Mucosa of descending colon (tissue), 3 donors: ENCODE results near the gene RMI2. TPM values are rescaled to one million over a fixed set of nuclear protein-coding genes. Genes with fewer than 3 reads are reported as not detected.
A peak's percentile ranks its signal among the peaks of the same experiment; 100 is the strongest.
"Not testable (repeated sequence)": the region's sequence is repeated elsewhere in the genome, so short reads cannot be mapped to it uniquely, and the experiment has no call there.

Source experiments
- ATAC-seq: fragments of 200-7000 bp; cut with Tn5 transposase; one replicate; pipeline ENCODE4 v1.9.1; 2020; ENCODE audit warnings: mild to moderate bottlenecking, moderate library complexity
- DNase-seq, 3 donors: peaks; one replicate each; pipeline ENCODE4 v3.0.0-alpha.2; 2020
- H3K36me3 ChIP-seq: fragments of 200-600 bp; one replicate; pipeline ENCODE4 v1.8.0; 2021; ENCODE audit warnings: low read depth, mild to moderate bottlenecking
- H3K4me1 ChIP-seq: fragments of 200-600 bp; one replicate; pipeline ENCODE4 v1.8.0; 2021; ENCODE audit warnings: low read depth, mild to moderate bottlenecking
- H3K4me3 ChIP-seq: fragments of 200-600 bp; one replicate; pipeline ENCODE4 v1.8.0; 2021; ENCODE audit warnings: mild to moderate bottlenecking
- H3K9me3 ChIP-seq: fragments of 200-600 bp; one replicate; pipeline ENCODE4 v1.8.0; 2021; ENCODE audit warnings: mild to moderate bottlenecking
- intact Hi-C, 2 donors: fragments of 100-400 bp; cut with DNase I in 1 of 2; cut with micrococcal nuclease in 1 of 2; formaldehyde crosslinking; loops; one replicate each; pipeline versions ENCODE4 v1.11.0 to v1.11.1; 2022; cut with DNase I, micrococcal nuclease
- total RNA-seq, 3 donors: library from RNA; stranded (reverse); fragmentation: NEBNext Ultra II Directional in 2 of 3; extraction: Animal tissue kit (Norgen Biotek cat#: 25700) in 2 of 3; gene quantifications; one replicate each; pipeline versions ENCODE4 v1.2.1 to v1.2.4, GENCODE V29; 2021 to 2023
- TF ChIP-seq, protein P1 (sequence below): fragments of 200-600 bp; IDR thresholded peaks from one replicate; pipeline ENCODE4 v1.8.0; 2022; ENCODE audit warnings: antibody characterized with exemption, mild to moderate bottlenecking
- donor health status: DM: no; HTN: no; CAD: no; lungs with moderate emphysema.
- donor health status: DM: no; HTN: no; CAD: no.
- donor health status: DM: no; HTN: yes; CAD: no.

RMI2 gene
- total RNA-seq, 3 donors from 2014 or later: 2.1 to 12.1 (median 7.0) TPM

DNA sequence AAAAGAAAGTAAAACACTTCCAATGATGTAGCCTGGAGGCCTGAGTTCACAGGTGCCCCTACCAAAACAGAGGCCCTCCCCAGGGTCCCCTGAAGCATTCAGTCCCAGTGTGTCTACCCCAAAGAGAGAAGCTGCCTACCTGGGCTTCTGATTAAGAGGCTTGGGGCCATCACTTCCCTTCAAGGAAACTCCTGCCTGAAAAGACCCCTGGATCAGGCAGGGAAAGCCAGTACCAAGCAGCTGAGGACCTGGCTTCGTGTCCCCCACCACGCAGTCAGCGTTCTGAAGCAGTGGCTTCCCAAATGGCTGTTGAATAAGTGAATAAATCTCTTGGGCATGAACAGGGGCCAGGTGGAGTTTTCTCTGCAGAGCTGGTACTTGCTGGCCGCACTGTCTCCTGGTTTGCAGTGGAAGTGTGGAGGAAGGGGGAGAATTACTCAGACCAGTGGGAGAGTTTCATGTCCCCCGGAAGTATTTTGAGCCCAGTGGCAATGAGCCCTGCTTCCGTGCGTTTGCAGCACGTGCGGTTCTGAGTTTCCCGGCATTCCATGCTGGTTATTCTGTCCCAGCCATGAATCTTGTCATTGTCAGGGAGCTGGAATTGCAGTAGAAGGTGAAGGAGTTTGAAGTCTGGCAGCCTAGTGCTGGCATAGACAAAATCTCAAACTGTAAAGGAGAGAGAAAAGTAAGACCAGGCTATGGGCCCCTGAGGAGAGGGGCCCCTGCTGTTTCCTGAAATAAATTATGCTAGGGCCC, 27.0 kb downstream of the RMI2 start:
- TF ChIP-seq, protein P1, sequence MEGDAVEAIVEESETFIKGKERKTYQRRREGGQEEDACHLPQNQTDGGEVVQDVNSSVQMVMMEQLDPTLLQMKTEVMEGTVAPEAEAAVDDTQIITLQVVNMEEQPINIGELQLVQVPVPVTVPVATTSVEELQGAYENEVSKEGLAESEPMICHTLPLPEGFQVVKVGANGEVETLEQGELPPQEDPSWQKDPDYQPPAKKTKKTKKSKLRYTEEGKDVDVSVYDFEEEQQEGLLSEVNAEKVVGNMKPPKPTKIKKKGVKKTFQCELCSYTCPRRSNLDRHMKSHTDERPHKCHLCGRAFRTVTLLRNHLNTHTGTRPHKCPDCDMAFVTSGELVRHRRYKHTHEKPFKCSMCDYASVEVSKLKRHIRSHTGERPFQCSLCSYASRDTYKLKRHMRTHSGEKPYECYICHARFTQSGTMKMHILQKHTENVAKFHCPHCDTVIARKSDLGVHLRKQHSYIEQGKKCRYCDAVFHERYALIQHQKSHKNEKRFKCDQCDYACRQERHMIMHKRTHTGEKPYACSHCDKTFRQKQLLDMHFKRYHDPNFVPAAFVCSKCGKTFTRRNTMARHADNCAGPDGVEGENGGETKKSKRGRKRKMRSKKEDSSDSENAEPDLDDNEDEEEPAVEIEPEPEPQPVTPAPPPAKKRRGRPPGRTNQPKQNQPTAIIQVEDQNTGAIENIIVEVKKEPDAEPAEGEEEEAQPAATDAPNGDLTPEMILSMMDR: no peak

DNA sequence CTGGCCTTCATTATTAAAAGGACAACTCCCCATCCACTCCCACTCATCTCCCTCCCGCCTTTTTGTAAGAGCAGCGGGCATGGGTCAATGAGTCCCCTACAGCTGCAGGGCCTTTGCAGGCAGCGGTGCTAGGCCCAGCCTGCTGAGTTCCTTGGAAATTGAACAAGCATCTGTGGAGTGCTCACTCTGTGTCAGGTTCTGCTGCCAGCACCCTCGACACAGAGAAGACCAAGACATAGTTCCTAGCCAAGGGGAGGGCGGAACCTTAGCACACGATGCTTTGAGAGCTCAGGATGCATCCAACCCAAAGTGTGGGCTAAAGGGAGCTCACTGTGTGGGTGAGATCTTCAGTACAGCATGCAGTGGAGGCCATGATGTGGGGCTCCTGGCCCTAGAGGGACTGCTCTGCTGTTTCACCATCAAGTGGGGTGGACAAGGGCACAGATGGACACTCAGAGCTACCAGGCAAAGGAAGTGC, 27.6 kb downstream of the RMI2 start:
- Histone ChIP-seq H3K9me3 (no peaks in the 10 kb centered on the region), H3K36me3 (no peaks in the 10 kb centered on the region), H3K4me3 (no peak overlapping the region), H3K4me1 (no peaks in the 10 kb centered on the region)
- ATAC-seq (no peak), DNase-seq (peak in 1 of 3 donors; percentile 18)
- intact Hi-C loops: no loop called here
- TF ChIP-seq, protein P1: no peak

More for the DNA sequence above, 27.0 kb downstream of the RMI2 start:
- intact Hi-C loops: no loop called here
- Histone ChIP-seq H3K4me3 (no peak overlapping the region), H3K9me3 (no peaks in the 10 kb centered on the region), H3K4me1 (no peaks in the 10 kb centered on the region), H3K36me3 (no peaks in the 10 kb centered on the region)
- DNase-seq (peak in 1 of 3 donors; percentile 12), ATAC-seq (no peak)

DNA sequence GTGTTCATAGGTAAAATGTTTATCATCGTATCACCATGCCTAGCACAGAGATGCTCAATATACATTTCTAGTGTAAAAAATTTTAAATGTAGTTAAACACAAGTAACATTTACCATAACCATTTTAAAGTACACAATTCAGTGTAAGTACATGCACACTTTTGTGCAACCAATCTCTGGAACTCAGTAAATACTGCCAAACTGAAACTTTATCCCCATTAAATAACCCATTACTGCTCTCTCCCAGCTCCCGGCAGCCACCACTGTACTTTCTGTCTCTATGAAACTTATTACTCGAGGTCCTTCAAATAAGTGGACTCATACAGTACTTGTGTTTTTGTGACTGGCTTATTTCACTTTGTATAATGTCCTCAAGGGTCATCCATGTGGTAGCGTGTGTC, 29.0 kb downstream of the RMI2 start:
- ATAC-seq (no peak), DNase-seq (no peak)
- TF ChIP-seq, protein P1: no peak
- Histone ChIP-seq H3K4me1 (no peaks in the 10 kb centered on the region), H3K4me3 (no peak overlapping the region), H3K9me3 (no peaks in the 10 kb centered on the region), H3K36me3 (no peaks in the 10 kb centered on the region)
- intact Hi-C loops: no loop called here

DNA sequence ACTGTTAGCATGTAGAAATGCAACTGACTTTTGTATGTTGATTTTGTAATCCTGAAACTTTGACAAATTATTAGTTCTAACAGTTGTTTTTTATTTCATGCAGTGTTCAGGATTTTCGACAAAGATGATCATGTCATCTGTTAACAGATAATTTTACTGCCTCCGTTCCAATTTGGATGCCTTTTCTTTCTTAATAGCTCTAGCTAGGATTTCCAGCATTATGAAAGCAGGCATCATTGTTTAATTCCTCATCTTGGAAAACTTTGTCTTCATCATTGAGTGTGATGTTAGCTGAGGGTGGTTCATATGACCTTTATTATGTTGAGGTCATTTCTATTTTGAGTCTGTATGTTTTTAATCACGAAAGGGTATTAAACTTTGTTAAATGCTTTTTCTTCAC, 31.9 kb downstream of the RMI2 start:
- no peaks in the 10 kb centered on the region for H3K36me3 ChIP-seq
- ATAC-seq: no peak
- H3K4me1 ChIP-seq: no peaks in the 10 kb centered on the region
- intact Hi-C loops: no loop called here
- TF ChIP-seq, protein P1: no peak
- H3K9me3 ChIP-seq: no peaks in the 10 kb centered on the region
- no peak for DNase-seq
- H3K4me3 ChIP-seq: no peak overlapping the region

DNA sequence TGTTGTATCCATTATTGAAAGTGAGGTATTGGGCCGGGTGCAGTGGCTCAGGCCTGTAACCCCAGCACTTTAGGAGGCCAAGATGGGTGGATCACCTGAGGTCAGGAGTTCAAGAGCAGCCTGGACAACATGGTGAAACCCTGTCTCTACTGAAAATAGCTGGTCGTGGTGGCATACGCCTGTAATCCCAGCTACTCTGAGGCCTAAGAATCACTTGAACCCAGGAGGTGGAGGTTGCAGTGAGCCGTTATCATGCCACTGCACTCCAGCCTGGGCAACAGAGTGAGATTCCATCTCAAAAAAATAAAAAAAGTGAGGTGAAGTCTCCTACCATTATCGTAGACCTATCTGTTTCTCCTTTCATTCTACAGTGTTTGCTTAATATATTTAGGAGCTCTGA, 33.7 kb downstream of the RMI2 start:
- intact Hi-C loops, H3K9me3 ChIP-seq, H3K4me3 ChIP-seq, H3K36me3 ChIP-seq, ATAC-seq, DNase-seq, H3K4me1 ChIP-seq: not testable (repeated sequence)

DNA sequence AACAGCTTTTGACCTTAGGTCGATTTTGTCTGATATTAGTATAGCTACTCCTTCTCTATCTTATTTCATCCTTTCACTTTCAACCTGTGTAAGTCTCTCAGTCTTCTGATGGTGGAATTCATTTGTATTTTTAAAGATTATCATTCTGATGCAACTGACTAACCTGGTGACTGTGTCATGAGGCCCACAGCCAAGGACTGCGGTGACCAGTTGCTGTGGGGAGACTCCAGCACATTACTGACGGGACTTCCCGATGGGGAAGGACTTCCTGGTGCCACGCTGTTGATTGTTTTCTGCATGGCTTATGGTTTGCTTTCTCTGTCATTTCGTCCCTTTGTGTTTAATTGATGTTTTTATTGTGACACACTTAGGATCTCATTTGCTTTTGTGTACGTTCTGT, 34.2 kb downstream of the RMI2 start:
- DNase-seq (peak in 1 of 3 donors; percentile 36), ATAC-seq (peak; percentile 68)
- H3K9me3 ChIP-seq: no peaks in the 10 kb centered on the region
- intact Hi-C loops: no loop called here
- H3K36me3 ChIP-seq: no peaks in the 10 kb centered on the region
- TF ChIP-seq, protein P1: no peak
- H3K4me1 ChIP-seq: no peaks in the 10 kb centered on the region
- no peak overlapping the region for H3K4me3 ChIP-seq
